IgD-negative memory B cell (primary cell): ENCODE results near the gene ABCC10. TPM values are rescaled to one million over a fixed set of nuclear protein-coding genes. Genes with fewer than 3 reads are reported as not detected.
A peak's percentile ranks its signal among the peaks of the same experiment; 100 is the strongest.
"Not testable (repeated sequence)": the region's sequence is repeated elsewhere in the genome, so short reads cannot be mapped to it uniquely, and the experiment has no call there.

Experiments
- H3K27ac Mint-ChIP-seq, 3 donors: one replicate each; pipeline ENCODE4 v1.8.0; 2020 to 2022; ENCODE audit warnings: mild to moderate bottlenecking in 3 of 3, mixed read lengths in 3 of 3, moderate library complexity in 1 of 3
- H3K27me3 Mint-ChIP-seq: one replicate; pipeline ENCODE4 v1.8.0; 2021; ENCODE audit warnings: mixed read lengths
- H3K36me3 Mint-ChIP-seq: one replicate; pipeline ENCODE4 v1.8.0; 2020; ENCODE audit warnings: mild to moderate bottlenecking, mixed read lengths
- H3K4me1 Mint-ChIP-seq, 3 donors: one replicate each; pipeline ENCODE4 v1.8.0; 2020 to 2022; ENCODE audit warnings: mixed read lengths in 3 of 3, mild to moderate bottlenecking in 1 of 3
- H3K4me3 Mint-ChIP-seq, 4 donors: one replicate each; pipeline ENCODE4 v1.8.0; 2020 to 2022; ENCODE audit warnings: mild to moderate bottlenecking in 4 of 4, mixed read lengths in 4 of 4, moderate library complexity in 3 of 4
- H3K9me3 Mint-ChIP-seq, 3 donors: one replicate each; pipeline ENCODE4 v1.8.0; 2020 to 2021; ENCODE audit warnings: mixed read lengths in 3 of 3, mild to moderate bottlenecking in 1 of 3
- polyA plus RNA-seq: library from polyadenylated mRNA; unstranded; fragments of 300-500 nt; fragmentation: Illumina TruSeq; gene quantifications from one replicate; pipeline ENCODE4 v1.2.3, GENCODE V29; 2021

Gene ABCC10
- polyA plus RNA-seq, 1 donor from 2014 or later, result 13.4 TPM

- not testable (repeated sequence) for H3K27me3 Mint-ChIP-seq, H3K9me3 Mint-ChIP-seq, H3K4me1 Mint-ChIP-seq, H3K36me3 Mint-ChIP-seq, H3K4me3 Mint-ChIP-seq, H3K27ac Mint-ChIP-seq
Observed at GRCh38 chr6:43498291-43498690, 71.0 kb downstream of the ABCC10 start.

GRCh38 chr6:43499028-43499815 lies 71.9 kb downstream of the ABCC10 start:
- H3K36me3 Mint-ChIP-seq, result peaks cover 1% of the 10 kb centered on the region
- peaks cover 0 to 3% (median 2%) of the 10 kb centered on the region in 3 donors for H3K4me1 Mint-ChIP-seq
- no peak overlapping the region for H3K27ac Mint-ChIP-seq
- no peaks in the 10 kb centered on the region for H3K9me3 Mint-ChIP-seq
- no peaks in the 10 kb centered on the region for H3K27me3 Mint-ChIP-seq
- H3K4me3 Mint-ChIP-seq, result peak overlapping the region in 1 of 4 donors; percentile 49

Other genes with a start within 250 kb of the ABCC10 start
- gene CUL9, start 245.3 kb upstream of the ABCC10 start, polyA plus RNA-seq, result 13.1 TPM
- gene DNPH1, start 198.1 kb upstream of the ABCC10 start, polyA plus RNA-seq, result 125 TPM
- 0.04 TPM for gene TTBK1, start 184.1 kb upstream of the ABCC10 start, polyA plus RNA-seq
- not detected for gene SLC22A7, start 129.3 kb upstream of the ABCC10 start, polyA plus RNA-seq
- 2.9 TPM for gene CRIP3, start 118.7 kb upstream of the ABCC10 start, polyA plus RNA-seq
- gene ZNF318, start 57.9 kb upstream of the ABCC10 start, polyA plus RNA-seq, result 10.7 TPM
- not detected for gene DLK2, start 28.0 kb downstream of the ABCC10 start, polyA plus RNA-seq
- gene TJAP1, start 50.0 kb downstream of the ABCC10 start, polyA plus RNA-seq, result 9.2 TPM
- gene LRRC73, start 82.8 kb downstream of the ABCC10 start, polyA plus RNA-seq, result not detected
- gene YIPF3, start 89.4 kb downstream of the ABCC10 start, polyA plus RNA-seq, result 87.2 TPM
- 19.6 TPM for gene POLR1C, start 89.5 kb downstream of the ABCC10 start, polyA plus RNA-seq
- 7.7 TPM for gene XPO5, start 148.5 kb downstream of the ABCC10 start, polyA plus RNA-seq
- 30.6 TPM for gene POLH, start 148.6 kb downstream of the ABCC10 start, polyA plus RNA-seq
- 5.5 TPM for gene GTPBP2, start 201.7 kb downstream of the ABCC10 start, polyA plus RNA-seq
- 23.3 TPM for gene MAD2L1BP, start 208.3 kb downstream of the ABCC10 start, polyA plus RNA-seq
- 1.2 TPM for gene RSPH9, start 217.5 kb downstream of the ABCC10 start, polyA plus RNA-seq